ENCODE measurements around the gene MAP3K8. TPM values are rescaled to one million over a fixed set of nuclear protein-coding genes. Genes with fewer than 3 reads are reported as not detected.

Gene MAP3K8
- total and polyA plus RNA-seq, 9 of the 15 experiments (the other 6 are each of a cell fraction or from before 2014, with no cell fraction given): 6.9 to 23.6 (median 13.6) TPM

- TF ChIP-seq, protein P1, sequence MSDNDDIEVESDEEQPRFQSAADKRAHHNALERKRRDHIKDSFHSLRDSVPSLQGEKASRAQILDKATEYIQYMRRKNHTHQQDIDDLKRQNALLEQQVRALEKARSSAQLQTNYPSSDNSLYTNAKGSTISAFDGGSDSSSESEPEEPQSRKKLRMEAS (CRISPR knock-in tag; IDR thresholded peaks at IDR 0.05): peak; percentile 66
- TF ChIP-seq, protein P2, sequence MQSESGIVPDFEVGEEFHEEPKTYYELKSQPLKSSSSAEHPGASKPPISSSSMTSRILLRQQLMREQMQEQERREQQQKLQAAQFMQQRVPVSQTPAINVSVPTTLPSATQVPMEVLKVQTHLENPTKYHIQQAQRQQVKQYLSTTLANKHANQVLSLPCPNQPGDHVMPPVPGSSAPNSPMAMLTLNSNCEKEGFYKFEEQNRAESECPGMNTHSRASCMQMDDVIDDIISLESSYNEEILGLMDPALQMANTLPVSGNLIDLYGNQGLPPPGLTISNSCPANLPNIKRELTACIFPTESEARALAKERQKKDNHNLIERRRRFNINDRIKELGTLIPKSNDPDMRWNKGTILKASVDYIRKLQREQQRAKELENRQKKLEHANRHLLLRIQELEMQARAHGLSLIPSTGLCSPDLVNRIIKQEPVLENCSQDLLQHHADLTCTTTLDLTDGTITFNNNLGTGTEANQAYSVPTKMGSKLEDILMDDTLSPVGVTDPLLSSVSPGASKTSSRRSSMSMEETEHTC (IDR thresholded peaks at IDR 0.05): no peak
- no peak for TF ChIP-seq POLR3G (IDR thresholded peaks at IDR 0.05; ENCODE audit: extremely low read depth, insufficient read length, insufficient replicate concordance)
- TF ChIP-seq SIRT6 (IDR thresholded peaks at IDR 0.05; ENCODE audit: low read depth, low read length): no peak
- no peak for TF ChIP-seq TRIM25 (IDR thresholded peaks at IDR 0.05; ENCODE audit: borderline replicate concordance)
- no peak for TF ChIP-seq ZNF699 (CRISPR knock-in tag; IDR thresholded peaks at IDR 0.05; ENCODE audit: insufficient replicate concordance)
- no peak for TF ChIP-seq MED1 (CRISPR knock-in tag; IDR thresholded peaks at IDR 0.05; ENCODE audit: borderline replicate concordance)
- no peak for TF ChIP-seq E4F1 (CRISPR knock-in tag; IDR thresholded peaks at IDR 0.05; ENCODE audit: borderline replicate concordance)
- TF ChIP-seq KAT7 (CRISPR knock-in tag; IDR thresholded peaks at IDR 0.05; ENCODE audit: borderline replicate concordance): no peak
- no peak for TF ChIP-seq U2AF1 (optimal IDR thresholded peaks at IDR 0.05; ENCODE audit: low read depth, low read length)
- TF ChIP-seq TAF9B (IDR thresholded peaks at IDR 0.05; ENCODE audit: partially characterized antibody): no peak
- TF ChIP-seq FOSL1 (tag; conservative IDR thresholded peaks at IDR 0.05): peak; percentile 68
- no peak for TF ChIP-seq ZNF133 (CRISPR knock-in tag; IDR thresholded peaks at IDR 0.05)
- TF ChIP-seq TCFL5 (CRISPR knock-in tag; conservative IDR thresholded peaks at IDR 0.05): 0 out of 2 replicates have a peak, but pooled peaks have one; percentile 26
- no peak for TF ChIP-seq CCNT2 (IDR thresholded peaks at IDR 0.05; ENCODE audit: borderline replicate concordance, extremely low read depth, insufficient read length, low read depth, low read length)
- no peak for TF ChIP-seq ILK (tag; IDR thresholded peaks at IDR 0.05; ENCODE audit: borderline replicate concordance, low read depth)
Measured at GRCh38 chr10:30493609-30494530, 59.9 kb downstream of the MAP3K8 start (continued).
